GM12878 (cell line): ENCODE data around the gene PRRT1B. TPM values are rescaled to one million over a fixed set of nuclear protein-coding genes. Genes with fewer than 3 reads are reported as not detected.

Experiments used
- ATAC-seq: fragments of 200-7000 bp; cut with Tn5 transposase; 3 replicates; pipeline ENCODE4 v1.9.1; 2020; ENCODE audit warnings: mild to moderate bottlenecking, moderate library complexity
- BruUV-seq: library from RNA; stranded (reverse); fragments of 400-500 nt; replicated peaks from 2 replicates; lab custom pipeline; 2021; lab: Mats Ljungman, UMichigan
- CTCF ChIA-PET: fragments of 300-600 bp; sonication (Branson Sonifier 250); formaldehyde crosslinking; extraction: SDS; loops from one replicate; lab custom pipeline; 2021; ENCODE audit warnings: inconsistent platforms; lab: Yijun Ruan, JAX
- POLR2A ChIA-PET: fragments of 350-600 bp; formaldehyde crosslinking; extraction: SDS; loops from one replicate; lab custom pipeline; 2021; ENCODE audit warnings: inconsistent platforms; lab: Charles Lee
- RAD21 ChIA-PET: fragments of 300-600 bp; sonication (Branson Sonifier 250); formaldehyde crosslinking; loops from one replicate; lab custom pipeline; 2023; ENCODE audit warnings: antibody characterized with exemption; ENCODE audit not compliant: unreplicated experiment; lab: Charles Lee
- SMC1A ChIA-PET: fragments of 300-600 bp; sonication (Branson Sonifier 250); formaldehyde crosslinking; loops from one replicate; lab custom pipeline; 2023; ENCODE audit not compliant: unreplicated experiment, uncharacterized antibody; lab: Charles Lee
- DNase-seq: peaks from one replicate; pipeline ENCODE4 v3.0.0-alpha.2; 2011; ENCODE audit warnings: low read depth, low spot score
- FAIRE-seq: peaks from 3 replicates; lab custom pipeline; 2011; peaks lifted over from hg19 to GRCh38; lab: Jason Lieb, UNC
- H2AFZ ChIP-seq: 2 replicates; pipeline ENCODE4 v1.6.0; 2011; ENCODE audit warnings: low read depth, low read length, control low read depth; ENCODE audit not compliant: control insufficient read depth
- H3K27ac ChIP-seq: 2 replicates; pipeline ENCODE4 v1.5.1; 2011; ENCODE audit warnings: control low read depth; ENCODE audit not compliant: control insufficient read depth, insufficient read depth
- H3K27me3 ChIP-seq, 2 experiments: replicated peaks in 1 of 2; 2 replicates each; pipeline versions ENCODE4 v1.6.0 to v1.6.1; 2011; ENCODE audit warnings: low read length in 1 of 2; ENCODE audit not compliant: control insufficient read depth in 2 of 2, insufficient read depth in 2 of 2
- H3K36me3 ChIP-seq, 2 experiments: 2 replicates each; pipeline ENCODE4 v1.5.1; 2011; ENCODE audit warnings: low read length in 1 of 2; ENCODE audit not compliant: control insufficient read depth in 2 of 2, insufficient read depth in 2 of 2
- H3K4me1 ChIP-seq: 2 replicates; pipeline ENCODE4 v1.6.1; 2011; ENCODE audit warnings: mild to moderate bottlenecking, low read length, moderate library complexity, mixed read lengths; ENCODE audit not compliant: control insufficient read depth, insufficient read depth
- H3K4me2 ChIP-seq: 2 replicates; pipeline ENCODE4 v1.6.0; 2011; ENCODE audit warnings: control low read depth; ENCODE audit not compliant: control insufficient read depth, insufficient read depth
- H3K4me3 ChIP-seq: fragments of 200-600 bp; sonication (generic); 2 replicates; pipeline ENCODE4 v1.5.1; 2016
- H3K79me2 ChIP-seq: 2 replicates; pipeline ENCODE4 v1.6.0; 2011; ENCODE audit warnings: low read length; ENCODE audit not compliant: control insufficient read depth, insufficient read depth
- H3K9ac ChIP-seq: 2 replicates; pipeline ENCODE4 v1.8.0; 2011; ENCODE audit warnings: low read length, control low read depth, mixed read lengths; ENCODE audit not compliant: control insufficient read depth, insufficient read depth
- H3K9me3 ChIP-seq: replicated peaks from 3 replicates; pipeline ENCODE4 v1.5.1; 2011; ENCODE audit warnings: mild to moderate bottlenecking, low read length; ENCODE audit not compliant: control insufficient read depth, insufficient read depth
- H4K20me1 ChIP-seq: 2 replicates; pipeline ENCODE4 v1.6.0; 2011; ENCODE audit not compliant: control insufficient read depth, insufficient read depth
- BACH1 ChIP-seq: fragments of 450-650 bp; IDR thresholded peaks from 2 replicates; pipeline ENCODE4 v1.6.1; 2017; ENCODE audit warnings: mild to moderate bottlenecking, borderline replicate concordance
- BCL11A ChIP-seq: IDR thresholded peaks from 2 replicates; pipeline ENCODE4 v1.6.1; 2011; ENCODE audit warnings: low read depth, low read length
- EED ChIP-seq: sonication (generic); IDR thresholded peaks from 2 replicates; pipeline ENCODE4 v1.6.1; 2016; ENCODE audit warnings: antibody characterized with exemption, low read depth
- KDM1A ChIP-seq: fragments of 200-600 bp; sonication (generic); IDR thresholded peaks from 2 replicates; pipeline ENCODE4 v1.6.1; 2016; ENCODE audit warnings: borderline replicate concordance
- PML ChIP-seq: IDR thresholded peaks from 2 replicates; pipeline ENCODE4 v1.6.1; 2012; ENCODE audit warnings: low read length, inconsistent platforms
- POU2F2 ChIP-seq: IDR thresholded peaks from 3 replicates; pipeline ENCODE4 v1.6.1; 2011; ENCODE audit warnings: low read depth, mild to moderate bottlenecking, low read length, borderline replicate concordance
- RUNX3 ChIP-seq: IDR thresholded peaks from 2 replicates; pipeline ENCODE4 v1.6.1; 2012; ENCODE audit warnings: low read length, inconsistent platforms
- SUZ12 ChIP-seq: fragments of 200-600 bp; sonication (generic); IDR thresholded peaks from one replicate; pipeline ENCODE4 v1.6.1; 2018; ENCODE audit warnings: antibody characterized with exemption, mild to moderate bottlenecking; ENCODE audit not compliant: unreplicated experiment
- WGBS: methylation state at CpG from one replicate; pipeline ENCODE4 v1.1.6; 2016; ENCODE audit warnings: low lambda C conversion rate; ENCODE audit not compliant: insufficient replicate concordance, insufficient coverage; ENCODE audit errors: missing lambda C conversion rate; 5-methylcytosine and 5-hydroxymethylcytosine counted together
- in situ Hi-C: fragments of 300-500 bp; cut with MboI; formaldehyde crosslinking; loops from 9 replicates; pipeline ENCODE4 v1.14.3; 2018; ENCODE audit warnings: mixed read lengths
- intact Hi-C: fragments of 100-400 bp; cut with micrococcal nuclease; formaldehyde crosslinking; loops from one replicate; pipeline ENCODE4 v1.14.2; 2022; ENCODE audit not compliant: unreplicated experiment
- polyA plus RNA-seq, 11 experiments: library from polyadenylated mRNA; depleted of rRNA in 4 of 11; unstranded in 6 of 11; stranded (reverse) in 5 of 11; fragments of >200 nt; fragmentation: Nextera tagmentation in 4 of 11; fragmentation: Illumina TruSeq in 1 of 11; extraction: Ambion mirVana in 4 of 11; extraction: Trizol in 1 of 11; gene quantifications; 1 replicate in 1 of 11; 2 replicates in 10 of 11; pipeline versions ENCODE4 v1.2.1 to v1.2.3, GENCODE V29; 2011 to 2016; ENCODE audit warnings: inconsistent platforms in 2 of 11, missing spikeins in 2 of 11, low read depth in 1 of 11
- total RNA-seq, 4 experiments: library from RNA; depleted of rRNA in 3 of 4; stranded (reverse); fragments of >200 nt in 3 of 4; fragmentation: Illumina TruSeq in 1 of 4; extraction: Trizol in 1 of 4; gene quantifications; 2 replicates each; pipeline versions ENCODE4 v1.2.1 to v1.2.3, GENCODE V29; 2013 to 2021

Gene PRRT1B
- total and polyA plus RNA-seq, 10 of the 15 experiments (the other 5 are each of a cell fraction or from before 2014, with no cell fraction given), result not detected

DNA sequence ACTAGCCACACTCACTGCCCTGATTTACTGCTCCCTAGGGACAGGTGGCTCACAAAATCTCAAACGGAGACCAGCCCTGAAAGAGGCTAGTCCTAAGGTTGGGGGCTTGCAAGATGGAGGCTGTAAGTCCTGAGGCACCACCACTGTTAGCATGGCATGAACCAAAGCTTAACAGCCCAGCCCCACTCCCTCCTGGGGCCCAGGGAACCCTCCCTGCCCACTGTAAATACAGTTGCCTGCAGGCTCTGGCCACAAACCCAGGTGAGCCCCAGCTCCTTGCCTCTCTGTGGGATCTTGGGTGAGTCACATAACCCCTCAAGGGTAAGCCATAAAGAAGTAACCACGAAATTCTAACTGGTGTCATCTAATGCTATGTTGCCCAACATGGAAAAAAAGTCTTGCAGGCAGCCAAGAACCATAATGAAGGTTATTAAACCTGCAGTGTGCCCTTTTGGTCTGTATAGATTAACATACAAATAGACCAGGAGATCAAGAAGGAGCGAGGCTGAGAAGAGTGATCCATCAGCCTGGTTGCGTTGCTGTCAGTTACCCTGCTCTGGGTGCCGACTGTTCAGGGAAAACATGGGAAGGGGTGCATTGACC lies 44.3 kb upstream of the PRRT1B start:
- Histone ChIP-seq H3K4me1 (peaks cover 8% of the 10 kb centered on the region), H3K36me3 (peaks cover 10 to 18% of the 10 kb centered on the region in 2 experiments; a peak in 3 of 4 replicates), H3K9me3 (no peaks in the 10 kb centered on the region), H4K20me1 (no peaks in the 10 kb centered on the region), H3K4me2 (no peak overlapping the region), H2AFZ (no peak overlapping the region), H3K79me2 (peaks cover 5% of the 10 kb centered on the region), H3K9ac (no peak overlapping the region), H3K4me3 (no peak overlapping the region), H3K27me3 (no peaks in the 10 kb centered on the region)
- SMC1A ChIA-PET, result interaction anchor here (0.9 kb wide), 1 partner anchor 258 kb away, joined by 3 read pairs; no protein-coding TSS in a partner anchor
- BruUV-seq, result TSS peak; percentile 40
- DNase-seq (no peak), ATAC-seq (no peak), FAIRE-seq (no peak)
- 62% methylated on average over 5 of the region's 5 CpGs for WGBS
- CTCF ChIA-PET, result interaction anchor here (1.1 kb wide), 1 partner anchor 375 kb away, joined by 3 read pairs; the partner anchor contains the start of gene NUP214
- intact Hi-C loops, result no loop called here
- POLR2A ChIA-PET, result no interaction called here
- RAD21 ChIA-PET, result no interaction called here
- TF ChIP-seq BACH1 (no peak), PML (peak; percentile 38; the same call in 1 of the 2 replicates), SUZ12 (no peak), POU2F2 (no peak), EED (no peak), RUNX3 (no peak), BCL11A (no peak), KDM1A (no peak)
- TF ChIP-seq, all 136 proteins: peak for 1
- H3K27ac ChIP-seq, result no peak overlapping the region
- in situ Hi-C loops, result no loop called here
